Measurements from ENCODE around the gene CDKN2B-AS1. TPM values are rescaled to one million over a fixed set of nuclear protein-coding genes. Genes with fewer than 3 reads are reported as not detected.

The CDKN2B-AS1 gene
- total RNA-seq, result 0.26 TPM in 1 of 2 replicates, not detected in the other

GRCh38 chr9:21994556-21995005 lies at the start of gene CDKN2B-AS1:
Gene CDKN2B-AS1, plus strand, starts transcription at chr9:21994791.

GRCh38 chr9:21993893-21994555 lies 567 bp upstream of the CDKN2B-AS1 start, which contains the start of gene CDKN2A:
Gene CDKN2A, minus strand, starts transcription at chr9:21994392.

GRCh38 chr9:22008717-22009505 lies 14.3 kb downstream of the CDKN2B-AS1 start, which contains the start of gene CDKN2B:
Gene CDKN2B, minus strand, starts transcription at chr9:22009305. Its CDS starts 352 bp downstream, at chr9:22008953.

Other genes starting within 250 kb of the CDKN2B-AS1 start
- gene MTAP, start 192.2 kb upstream of the CDKN2B-AS1 start, total RNA-seq, result 11.2 and 20.9 TPM in 2 replicates
- 7.7 and 41.4 TPM in 2 replicates for gene CDKN2A, start 399 bp upstream of the CDKN2B-AS1 start, total RNA-seq
- 8.9 and 21.8 TPM in 2 replicates for gene CDKN2B, start 14.5 kb downstream of the CDKN2B-AS1 start, total RNA-seq